HCT116 (cell line): Measurements from ENCODE around the gene AQP6.

Source experiments
- CEBPB ChIP-seq: IDR thresholded peaks from 2 replicates; pipeline ENCODE4 v1.6.1; 2012; ENCODE audit warnings: low read depth
- EGR1 ChIP-seq: IDR thresholded peaks from 2 replicates; pipeline ENCODE4 v1.6.1; 2012; ENCODE audit warnings: low read depth
- ELF1 ChIP-seq: IDR thresholded peaks from 2 replicates; pipeline ENCODE4 v1.6.1; 2012; ENCODE audit warnings: low read depth, borderline replicate concordance
- EZH2 ChIP-seq: fragments of 200-600 bp; sonication (generic); IDR thresholded peaks from 2 replicates; pipeline ENCODE4 v1.6.1; 2017; ENCODE audit warnings: antibody characterized with exemption, mixed run types
- EZH2phosphoT487 ChIP-seq: fragments of 200-600 bp; IDR thresholded peaks from 2 replicates; pipeline ENCODE4 v1.6.1; 2018; ENCODE audit warnings: antibody characterized with exemption, borderline replicate concordance
- JUND ChIP-seq: IDR thresholded peaks from 2 replicates; pipeline ENCODE4 v1.6.1; 2012
- POLR2A ChIP-seq: IDR thresholded peaks from 2 replicates; pipeline ENCODE4 v1.7.0; 2011; ENCODE audit warnings: borderline replicate concordance; ENCODE audit not compliant: insufficient read depth, insufficient read length; ENCODE audit errors: extremely low read depth
- POLR2AphosphoS5 ChIP-seq: IDR thresholded peaks from 2 replicates; pipeline ENCODE4 v1.6.1; 2011; ENCODE audit warnings: mild to moderate bottlenecking, low read depth, low read length, moderate library complexity
- SIN3A ChIP-seq: IDR thresholded peaks from 2 replicates; pipeline ENCODE4 v1.6.1; 2012; ENCODE audit warnings: low read depth
- SRF ChIP-seq: IDR thresholded peaks from 2 replicates; pipeline ENCODE4 v1.6.1; 2012; ENCODE audit warnings: low read depth
- TF ChIP-seq, protein P1 (sequence below), 3 experiments: fragments of 200-600 bp in 1 of 3; sonication (generic) in 1 of 3; IDR thresholded peaks in 2 of 3; conservative IDR thresholded peaks in 1 of 3; 2 replicates each; pipeline ENCODE4 v1.5.1; 2012 to 2017; ENCODE audit warnings: low read depth in 2 of 3, low read length in 2 of 3, antibody characterized with exemption in 1 of 3, borderline replicate concordance in 1 of 3, control low read depth in 1 of 3, mild to moderate bottlenecking in 1 of 3, mixed read lengths in 1 of 3, mixed run types in 1 of 3, moderate library complexity in 1 of 3; ENCODE audit not compliant: insufficient read depth in 1 of 3
- TF ChIP-seq, protein P2 (sequence below): IDR thresholded peaks from 2 replicates; pipeline ENCODE4 v1.6.1; 2012; ENCODE audit warnings: low read depth
- TF ChIP-seq, protein P3 (sequence below): IDR thresholded peaks from 2 replicates; pipeline ENCODE4 v1.6.1; 2012
- TF ChIP-seq, protein P4 (sequence below): IDR thresholded peaks from 2 replicates; pipeline ENCODE4 v1.6.1; 2011; ENCODE audit warnings: mild to moderate bottlenecking, low read length, moderate library complexity; ENCODE audit not compliant: insufficient replicate concordance; ENCODE audit errors: extremely low read depth

DNA sequence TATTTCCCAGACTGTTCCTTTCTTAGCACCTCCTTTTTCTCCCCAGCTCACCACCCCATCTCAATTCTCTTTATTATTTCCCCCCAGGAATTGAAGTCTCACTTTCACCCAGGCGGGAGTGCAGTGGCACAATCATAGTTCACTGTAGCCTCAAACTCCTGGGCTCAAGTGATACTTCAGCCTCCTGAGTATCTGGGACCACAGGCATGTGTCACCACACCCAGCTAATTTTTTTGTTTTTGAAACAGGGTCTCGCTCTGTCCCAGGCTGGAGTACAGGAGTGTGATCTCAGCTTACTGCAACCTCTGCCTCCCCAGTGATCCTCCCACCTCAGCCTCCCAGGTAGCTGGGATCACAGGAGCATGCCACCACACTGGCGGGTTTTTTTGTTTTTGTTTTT is 41.6 kb downstream of the AQP6 start:
- TF ChIP-seq, protein P1, sequence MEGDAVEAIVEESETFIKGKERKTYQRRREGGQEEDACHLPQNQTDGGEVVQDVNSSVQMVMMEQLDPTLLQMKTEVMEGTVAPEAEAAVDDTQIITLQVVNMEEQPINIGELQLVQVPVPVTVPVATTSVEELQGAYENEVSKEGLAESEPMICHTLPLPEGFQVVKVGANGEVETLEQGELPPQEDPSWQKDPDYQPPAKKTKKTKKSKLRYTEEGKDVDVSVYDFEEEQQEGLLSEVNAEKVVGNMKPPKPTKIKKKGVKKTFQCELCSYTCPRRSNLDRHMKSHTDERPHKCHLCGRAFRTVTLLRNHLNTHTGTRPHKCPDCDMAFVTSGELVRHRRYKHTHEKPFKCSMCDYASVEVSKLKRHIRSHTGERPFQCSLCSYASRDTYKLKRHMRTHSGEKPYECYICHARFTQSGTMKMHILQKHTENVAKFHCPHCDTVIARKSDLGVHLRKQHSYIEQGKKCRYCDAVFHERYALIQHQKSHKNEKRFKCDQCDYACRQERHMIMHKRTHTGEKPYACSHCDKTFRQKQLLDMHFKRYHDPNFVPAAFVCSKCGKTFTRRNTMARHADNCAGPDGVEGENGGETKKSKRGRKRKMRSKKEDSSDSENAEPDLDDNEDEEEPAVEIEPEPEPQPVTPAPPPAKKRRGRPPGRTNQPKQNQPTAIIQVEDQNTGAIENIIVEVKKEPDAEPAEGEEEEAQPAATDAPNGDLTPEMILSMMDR (IDR thresholded peaks at IDR 0.05 in 2 of 3, conservative IDR thresholded peaks at IDR 0.05 in 1 of 3; ENCODE audit: borderline replicate concordance in 1 of 3, insufficient read depth in 1 of 3, low read depth in 2 of 3, low read length in 2 of 3), result no peak
- TF ChIP-seq JUND (no peak), EZH2 (no peak), EZH2phosphoT487 (no peak), CEBPB (no peak), SIN3A (no peak), POLR2AphosphoS5 (no peak), POLR2A (no peak), SRF (no peak), ELF1 (no peak), EGR1 (no peak)
- TF ChIP-seq, protein P2, sequence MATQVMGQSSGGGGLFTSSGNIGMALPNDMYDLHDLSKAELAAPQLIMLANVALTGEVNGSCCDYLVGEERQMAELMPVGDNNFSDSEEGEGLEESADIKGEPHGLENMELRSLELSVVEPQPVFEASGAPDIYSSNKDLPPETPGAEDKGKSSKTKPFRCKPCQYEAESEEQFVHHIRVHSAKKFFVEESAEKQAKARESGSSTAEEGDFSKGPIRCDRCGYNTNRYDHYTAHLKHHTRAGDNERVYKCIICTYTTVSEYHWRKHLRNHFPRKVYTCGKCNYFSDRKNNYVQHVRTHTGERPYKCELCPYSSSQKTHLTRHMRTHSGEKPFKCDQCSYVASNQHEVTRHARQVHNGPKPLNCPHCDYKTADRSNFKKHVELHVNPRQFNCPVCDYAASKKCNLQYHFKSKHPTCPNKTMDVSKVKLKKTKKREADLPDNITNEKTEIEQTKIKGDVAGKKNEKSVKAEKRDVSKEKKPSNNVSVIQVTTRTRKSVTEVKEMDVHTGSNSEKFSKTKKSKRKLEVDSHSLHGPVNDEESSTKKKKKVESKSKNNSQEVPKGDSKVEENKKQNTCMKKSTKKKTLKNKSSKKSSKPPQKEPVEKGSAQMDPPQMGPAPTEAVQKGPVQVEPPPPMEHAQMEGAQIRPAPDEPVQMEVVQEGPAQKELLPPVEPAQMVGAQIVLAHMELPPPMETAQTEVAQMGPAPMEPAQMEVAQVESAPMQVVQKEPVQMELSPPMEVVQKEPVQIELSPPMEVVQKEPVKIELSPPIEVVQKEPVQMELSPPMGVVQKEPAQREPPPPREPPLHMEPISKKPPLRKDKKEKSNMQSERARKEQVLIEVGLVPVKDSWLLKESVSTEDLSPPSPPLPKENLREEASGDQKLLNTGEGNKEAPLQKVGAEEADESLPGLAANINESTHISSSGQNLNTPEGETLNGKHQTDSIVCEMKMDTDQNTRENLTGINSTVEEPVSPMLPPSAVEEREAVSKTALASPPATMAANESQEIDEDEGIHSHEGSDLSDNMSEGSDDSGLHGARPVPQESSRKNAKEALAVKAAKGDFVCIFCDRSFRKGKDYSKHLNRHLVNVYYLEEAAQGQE, result no peak
- TF ChIP-seq, protein P3, sequence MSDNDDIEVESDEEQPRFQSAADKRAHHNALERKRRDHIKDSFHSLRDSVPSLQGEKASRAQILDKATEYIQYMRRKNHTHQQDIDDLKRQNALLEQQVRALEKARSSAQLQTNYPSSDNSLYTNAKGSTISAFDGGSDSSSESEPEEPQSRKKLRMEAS, result no peak
- TF ChIP-seq, protein P4, sequence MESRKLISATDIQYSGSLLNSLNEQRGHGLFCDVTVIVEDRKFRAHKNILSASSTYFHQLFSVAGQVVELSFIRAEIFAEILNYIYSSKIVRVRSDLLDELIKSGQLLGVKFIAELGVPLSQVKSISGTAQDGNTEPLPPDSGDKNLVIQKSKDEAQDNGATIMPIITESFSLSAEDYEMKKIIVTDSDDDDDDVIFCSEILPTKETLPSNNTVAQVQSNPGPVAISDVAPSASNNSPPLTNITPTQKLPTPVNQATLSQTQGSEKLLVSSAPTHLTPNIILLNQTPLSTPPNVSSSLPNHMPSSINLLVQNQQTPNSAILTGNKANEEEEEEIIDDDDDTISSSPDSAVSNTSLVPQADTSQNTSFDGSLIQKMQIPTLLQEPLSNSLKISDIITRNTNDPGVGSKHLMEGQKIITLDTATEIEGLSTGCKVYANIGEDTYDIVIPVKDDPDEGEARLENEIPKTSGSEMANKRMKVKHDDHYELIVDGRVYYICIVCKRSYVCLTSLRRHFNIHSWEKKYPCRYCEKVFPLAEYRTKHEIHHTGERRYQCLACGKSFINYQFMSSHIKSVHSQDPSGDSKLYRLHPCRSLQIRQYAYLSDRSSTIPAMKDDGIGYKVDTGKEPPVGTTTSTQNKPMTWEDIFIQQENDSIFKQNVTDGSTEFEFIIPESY, result no peak
